OCI-LY1 (cell line): Measurements from ENCODE around the gene SUGCT.

Experiments used
- CTCF ChIP-seq: fragments of 200-600 bp; sonication (generic), shearing (Covaris generic); IDR thresholded peaks from 2 replicates; pipeline ENCODE4 v1.5.1; 2017; ENCODE audit warnings: mild to moderate bottlenecking, antibody characterized with exemption, low read length, moderate library complexity, mixed read lengths
- EZH2 ChIP-seq: fragments of 200-600 bp; sonication (generic), shearing (Covaris generic); IDR thresholded peaks from 2 replicates; pipeline ENCODE4 v1.8.0; 2017; ENCODE audit warnings: borderline replicate concordance, mixed run types, mild to moderate bottlenecking, antibody characterized with exemption, low read length, moderate library complexity, mixed read lengths

GRCh38 chr7:40726559-40726958 is 591.8 kb downstream of the SUGCT start:
- TF ChIP-seq CTCF (no peak), EZH2 (no peak)
